ENCODE results near the gene EPHA8.

EPHA8 gene

GRCh38 chr1:22651941-22652856 is 88.9 kb downstream of the EPHA8 start:
- no peak for DNase-seq

GRCh38 chr1:22652881-22653316 is 89.6 kb downstream of the EPHA8 start, which contains the start of gene C1QB:
C1QB (plus strand) TSS chr1:22653236; CDS start chr1:22659463, 6,227 bp downstream.
- DNase-seq = no peak

Measured in CD4-positive, alpha-beta T cell treated with Interleukin-17A for 1 hour (primary cell).